Liver (tissue), 9 donors: ENCODE measurements around the gene ITGA11. TPM values are rescaled to one million over a fixed set of nuclear protein-coding genes. Genes with fewer than 3 reads are reported as not detected.

Experiments used
- DNase-seq: peaks from one replicate; pipeline ENCODE4 v3.0.0-alpha.2; 2017; ENCODE audit warnings: low spot score
- H3K27ac ChIP-seq, 2 donors: one replicate each; pipeline ENCODE4 v1.7.0; 2013; ENCODE audit warnings: inconsistent platforms in 2 of 2, low read length in 2 of 2, control low read depth in 1 of 2, low read depth in 1 of 2, mild to moderate bottlenecking in 1 of 2
- H3K27me3 ChIP-seq, 4 donors: one replicate each; pipeline versions ENCODE4 v1.6.1 to v1.7.0; 2013; ENCODE audit warnings: low read length in 3 of 4, inconsistent platforms in 1 of 4, mild to moderate bottlenecking in 1 of 4, moderate library complexity in 1 of 4; ENCODE audit not compliant: control insufficient read depth in 4 of 4, insufficient read depth in 4 of 4
- H3K36me3 ChIP-seq, 4 donors: one replicate each; pipeline versions ENCODE4 v1.6.1 to v1.7.0; 2013; ENCODE audit warnings: low read length in 3 of 4, mild to moderate bottlenecking in 3 of 4, low read depth in 1 of 4, moderate library complexity in 1 of 4; ENCODE audit not compliant: control insufficient read depth in 4 of 4, insufficient read depth in 3 of 4
- H3K4me1 ChIP-seq, 4 donors: one replicate each; pipeline versions ENCODE4 v1.6.1 to v1.7.0; 2013; ENCODE audit warnings: low read length in 3 of 4, mild to moderate bottlenecking in 3 of 4, moderate library complexity in 1 of 4; ENCODE audit not compliant: control insufficient read depth in 4 of 4, insufficient read depth in 4 of 4
- H3K4me3 ChIP-seq, 3 donors: one replicate each; pipeline versions ENCODE4 v1.6.1 to v1.7.0; 2013; ENCODE audit warnings: low read length in 3 of 3, control low read depth in 1 of 3, low read depth in 1 of 3, mild to moderate bottlenecking in 1 of 3
- H3K9ac ChIP-seq, 2 donors: one replicate each; pipeline ENCODE4 v1.7.0; 2013; ENCODE audit warnings: low read length in 2 of 2, mild to moderate bottlenecking in 2 of 2, moderate library complexity in 2 of 2, control low read depth in 1 of 2, low read depth in 1 of 2
- H3K9me3 ChIP-seq, 4 donors: one replicate each; pipeline versions ENCODE4 v1.6.1 to v1.7.0; 2013; ENCODE audit warnings: low read length in 3 of 4; ENCODE audit not compliant: control insufficient read depth in 4 of 4
- EGR1 ChIP-seq, 2 donors: IDR thresholded peaks; 2 replicates each; pipeline ENCODE4 v1.6.1; 2016 to 2018; ENCODE audit warnings: antibody characterized with exemption in 2 of 2, low read depth in 2 of 2
- FOXA1 ChIP-seq: IDR thresholded peaks from 2 replicates; pipeline ENCODE4 v1.6.1; 2016; ENCODE audit warnings: antibody characterized with exemption
- FOXA2 ChIP-seq: IDR thresholded peaks from 2 replicates; pipeline ENCODE4 v1.6.1; 2016; ENCODE audit warnings: antibody characterized with exemption
- GABPA ChIP-seq, 2 donors: IDR thresholded peaks in 1 of 2; conservative IDR thresholded peaks in 1 of 2; 2 replicates each; pipeline ENCODE4 v1.6.1; 2016; ENCODE audit warnings: antibody characterized with exemption in 2 of 2, mild to moderate bottlenecking in 1 of 2, moderate library complexity in 1 of 2
- JUND ChIP-seq, 2 donors: IDR thresholded peaks; 2 replicates each; pipeline ENCODE4 v1.6.1; 2016; ENCODE audit warnings: antibody characterized with exemption in 2 of 2
- MAX ChIP-seq: IDR thresholded peaks from 2 replicates; pipeline ENCODE4 v1.6.1; 2016; ENCODE audit warnings: antibody characterized with exemption
- REST ChIP-seq: IDR thresholded peaks from 2 replicates; pipeline ENCODE4 v1.6.1; 2016; ENCODE audit warnings: antibody characterized with exemption, mild to moderate bottlenecking
- RXRA ChIP-seq, 2 donors: IDR thresholded peaks; 2 replicates each; pipeline ENCODE4 v1.6.1; 2017 to 2018; ENCODE audit warnings: antibody characterized with exemption in 2 of 2, mild to moderate bottlenecking in 1 of 2
- SP1 ChIP-seq: IDR thresholded peaks from 2 replicates; pipeline ENCODE4 v1.6.1; 2018; ENCODE audit warnings: antibody characterized with exemption, mild to moderate bottlenecking
- ZBTB33 ChIP-seq: IDR thresholded peaks from 2 replicates; pipeline ENCODE4 v1.6.1; 2016; ENCODE audit warnings: antibody characterized with exemption
- WGBS: extraction: QIAGEN DNeasy Blood & Tissue Kit; methylation state at CpG from one replicate; pipeline ENCODE4 v1.1.7; 2013; 5-methylcytosine and 5-hydroxymethylcytosine counted together
- polyA plus RNA-seq, 2 donors: library from polyadenylated mRNA; stranded (reverse) in 1 of 2; unstranded in 1 of 2; fragments of 200-250 nt in 1 of 2; fragments of >200 nt in 1 of 2; fragmentation: Nextera tagmentation in 1 of 2; extraction: Ambion mirVana in 1 of 2; gene quantifications; one replicate each; pipeline versions ENCODE4 v1.2.1 to v1.2.3, GENCODE V29; 2013 to 2015
- total RNA-seq, 2 donors: library from RNA; depleted of rRNA; stranded (reverse); fragments of >200 nt; gene quantifications; one replicate each; pipeline ENCODE4 v1.2.3, GENCODE V29; 2014
- donor health status: healthy.
- donor health status: healthy.
- donor health status: healthy.
- donor health status: healthy.
- donor health status: healthy.

The ITGA11 gene
- total and polyA plus RNA-seq, 4 donors: 0.32 to 1.0 (median 0.67) TPM

- no peak overlapping the region for H3K27ac ChIP-seq
- TF ChIP-seq JUND (IDR thresholded peaks at IDR 0.05): no peak
- no peak for TF ChIP-seq FOXA1
- TF ChIP-seq EGR1 (IDR thresholded peaks at IDR 0.05; ENCODE audit: low read depth in 2 of 2): no peak
- no peak for TF ChIP-seq MAX
- no peak for TF ChIP-seq REST
- no peak for TF ChIP-seq ZBTB33
- H3K4me1 ChIP-seq: no peaks in the 10 kb centered on the region
- H3K4me3 ChIP-seq: no peak overlapping the region
- no peaks in the 10 kb centered on the region for H3K36me3 ChIP-seq
- H3K9me3 ChIP-seq: no peaks in the 10 kb centered on the region
- peak; percentile 17 for DNase-seq
- no peaks in the 10 kb centered on the region for H3K27me3 ChIP-seq
- no peak overlapping the region for H3K9ac ChIP-seq
These were observed 55.4 kb downstream of the ITGA11 start for GRCh38 chr15:68376447-68377060.

GRCh38 chr15:68375716-68376220, 56.2 kb downstream of the ITGA11 start:
- Histone ChIP-seq H3K4me1 (no peaks in the 10 kb centered on the region), H3K4me3 (no peak overlapping the region), H3K9ac (no peak overlapping the region), H3K9me3 (no peaks in the 10 kb centered on the region), H3K27ac (no peak overlapping the region), H3K27me3 (no peaks in the 10 kb centered on the region), H3K36me3 (no peaks in the 10 kb centered on the region)
- TF ChIP-seq RXRA (IDR thresholded peaks at IDR 0.05) (no peak), GABPA (IDR thresholded peaks at IDR 0.05 in 1 of 2, conservative IDR thresholded peaks at IDR 0.05 in 1 of 2) (no peak), MAX (no peak), JUND (IDR thresholded peaks at IDR 0.05) (no peak), FOXA2 (no peak), SP1 (no peak), REST (no peak)
- WGBS: 92% methylated on average over 6 of the region's 6 CpGs
- DNase-seq: peak; percentile 19
